Activated CD8-positive, alpha-beta T cell treated with anti-CD3 and anti-CD28 coated beads, Interleukin-2, amount 10 ng/mL, durations not matched to agents 7 days and 5 days (primary cell): ENCODE measurements around the gene MAPK4. TPM values are rescaled to one million over a fixed set of nuclear protein-coding genes. Genes with fewer than 3 reads are reported as not detected.

Experiments
- ATAC-seq: fragments of 150-1000 bp; cut with Tn5 transposase; one replicate; pipeline ENCODE4 v1.10.0; 2021; ENCODE audit warnings: moderate library complexity
- CTCF ChIA-PET: fragments of 350-600 bp; sonication (Branson Sonifier 250); formaldehyde crosslinking; loops from one replicate; lab custom pipeline; 2021; ENCODE audit warnings: antibody characterized with exemption; lab: Charles Lee
- POLR2A ChIA-PET: fragments of 350-600 bp; sonication (Branson Sonifier 250); formaldehyde crosslinking; loops from one replicate; lab custom pipeline; 2021; ENCODE audit warnings: antibody characterized with exemption; lab: Charles Lee
- DNase-seq: peaks from one replicate; pipeline ENCODE4 v3.0.0-alpha.2; 2020
- H3K27ac Mint-ChIP-seq: one replicate; pipeline ENCODE4 v1.8.0; 2021; ENCODE audit warnings: mild to moderate bottlenecking, mixed read lengths
- H3K27me3 Mint-ChIP-seq: one replicate; pipeline ENCODE4 v1.8.0; 2021; ENCODE audit warnings: low read depth, mixed read lengths
- H3K36me3 Mint-ChIP-seq: one replicate; pipeline ENCODE4 v1.8.0; 2021; ENCODE audit warnings: low read depth, mixed read lengths
- H3K4me1 Mint-ChIP-seq: one replicate; pipeline ENCODE4 v1.8.0; 2021; ENCODE audit warnings: low read depth, mixed read lengths
- H3K4me3 Mint-ChIP-seq: one replicate; pipeline ENCODE4 v1.8.0; 2021; ENCODE audit warnings: mild to moderate bottlenecking, mixed read lengths
- H3K9me3 Mint-ChIP-seq: one replicate; pipeline ENCODE4 v1.8.0; 2022; ENCODE audit warnings: mixed read lengths; ENCODE audit not compliant: insufficient read depth
- total RNA-seq, 2 experiments: library from RNA; stranded (reverse); gene quantifications; one replicate each; pipeline ENCODE4 v1.2.3, GENCODE V29; 2021

The MAPK4 gene
- total RNA-seq, 2 experiments from 2014 or later: not detected

DNA sequence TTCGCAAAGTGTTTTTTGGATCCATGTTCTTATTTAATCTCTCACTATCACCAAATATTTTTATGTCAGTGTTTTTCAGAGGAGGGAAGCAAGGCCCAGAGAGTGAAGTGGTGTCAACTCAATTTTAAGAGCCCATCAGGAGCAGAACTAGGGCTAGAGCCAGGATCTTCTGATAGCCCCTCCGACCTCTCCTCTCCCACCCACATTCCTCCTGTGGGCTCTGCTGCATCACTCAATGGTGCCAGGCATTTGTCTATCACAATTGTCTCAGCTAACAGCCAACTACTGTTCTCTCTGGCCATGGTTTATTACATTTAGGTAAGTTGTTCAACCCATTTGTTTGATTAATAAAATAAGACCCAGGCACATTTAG, 68.6 kb downstream of the MAPK4 start:
- no peak overlapping the region for H3K27ac Mint-ChIP-seq
- H3K27me3 Mint-ChIP-seq: no peaks in the 10 kb centered on the region
- no peaks in the 10 kb centered on the region for H3K4me1 Mint-ChIP-seq
- H3K4me3 Mint-ChIP-seq: no peak overlapping the region
- POLR2A ChIA-PET: no interaction called here
- no peaks in the 10 kb centered on the region for H3K36me3 Mint-ChIP-seq
- CTCF ChIA-PET: no interaction called here
- no peak for DNase-seq
- ATAC-seq: no peak
- H3K9me3 Mint-ChIP-seq: no peaks in the 10 kb centered on the region

DNA sequence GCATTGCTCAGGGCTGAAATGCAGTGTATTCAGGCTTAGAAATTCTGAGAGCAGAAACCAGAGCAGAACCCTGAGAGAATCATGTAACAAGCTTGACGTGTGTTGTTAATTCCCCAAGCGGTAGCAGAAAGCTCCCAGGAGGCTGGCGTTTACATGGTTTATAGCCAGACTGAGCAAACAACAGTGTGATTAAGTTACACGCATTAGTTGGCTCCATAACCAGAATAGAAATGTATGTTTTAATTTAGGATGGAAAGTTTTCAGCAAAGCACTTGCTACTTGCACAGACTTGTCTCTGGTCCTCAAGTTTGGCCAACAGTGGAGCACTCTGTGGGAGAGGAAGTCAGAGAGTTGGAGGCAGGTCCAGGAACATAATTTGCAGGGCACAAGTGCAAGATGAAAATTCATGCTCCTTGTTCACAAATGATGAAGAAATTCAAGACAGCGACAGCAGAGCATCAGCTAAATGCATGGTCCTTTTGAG, 69.3 kb downstream of the MAPK4 start:
- CTCF ChIA-PET: no interaction called here
- POLR2A ChIA-PET: no interaction called here
- Mint-ChIP-seq H3K27me3 (no peaks in the 10 kb centered on the region), H3K9me3 (no peaks in the 10 kb centered on the region), H3K36me3 (no peaks in the 10 kb centered on the region), H3K4me3 (no peak overlapping the region), H3K4me1 (no peaks in the 10 kb centered on the region), H3K27ac (no peak overlapping the region)
- ATAC-seq: no peak
- DNase-seq: no peak

DNA sequence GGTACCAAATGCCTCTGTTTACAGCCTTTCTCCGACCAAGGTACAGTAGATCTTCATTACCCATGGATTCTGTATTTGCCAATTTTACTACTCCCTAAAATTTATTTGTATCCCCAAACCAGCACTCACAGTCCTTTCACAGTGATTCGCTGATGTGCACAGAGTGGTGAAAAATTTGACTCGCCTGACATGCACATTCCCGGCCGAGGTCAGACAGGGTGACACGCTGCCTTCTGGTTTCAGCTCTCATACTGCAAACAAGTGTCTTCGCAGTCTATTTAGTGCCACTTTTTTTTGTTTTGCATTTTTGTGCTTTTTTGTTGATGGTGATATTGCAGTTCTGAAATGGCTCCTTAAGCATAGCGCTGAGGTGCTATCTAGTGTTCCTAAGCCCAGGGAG, 71.0 kb downstream of the MAPK4 start:
- CTCF ChIA-PET: no interaction called here
- H3K4me3 Mint-ChIP-seq: no peak overlapping the region

DNA sequence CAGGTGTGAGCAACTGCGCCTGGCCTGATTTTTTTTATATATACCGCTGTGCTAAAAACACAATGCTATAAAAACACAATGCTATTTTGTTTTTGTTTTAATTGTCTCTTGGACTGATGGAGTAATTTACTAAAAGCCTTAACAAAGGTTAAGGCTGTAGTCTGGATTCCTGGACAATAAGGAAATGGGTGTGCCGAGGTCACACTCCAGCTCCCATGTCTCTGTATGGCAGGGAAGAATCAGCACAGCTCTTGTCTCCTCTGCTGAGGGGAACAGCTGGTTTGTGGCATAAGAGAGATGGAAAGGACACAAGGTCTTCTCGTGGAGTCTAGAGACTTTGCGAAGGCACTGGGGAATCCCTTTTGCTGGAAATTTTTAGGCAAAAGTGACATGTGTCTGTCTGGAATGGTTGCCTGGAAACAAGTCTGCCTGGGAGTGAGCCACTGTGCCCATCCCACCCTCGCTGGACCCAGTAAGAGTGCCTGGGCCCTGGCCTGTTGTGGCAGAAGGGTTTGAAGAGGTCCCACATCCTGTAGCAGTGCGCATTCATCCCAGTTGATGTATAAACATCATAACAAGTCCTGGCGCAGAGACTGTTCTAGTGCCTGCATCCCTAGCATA, 73.1 kb downstream of the MAPK4 start:
- Mint-ChIP-seq H3K9me3 (no peaks in the 10 kb centered on the region), H3K27ac (no peak overlapping the region), H3K4me1 (no peaks in the 10 kb centered on the region), H3K27me3 (no peaks in the 10 kb centered on the region), H3K36me3 (no peaks in the 10 kb centered on the region), H3K4me3 (no peak overlapping the region)
- ChIA-PET CTCF (no interaction called here), POLR2A (no interaction called here)
- no peak for ATAC-seq
- no peak for DNase-seq

More for the DNA sequence above, 71.0 kb downstream of the MAPK4 start:
- Mint-ChIP-seq H3K27me3 (no peaks in the 10 kb centered on the region), H3K9me3 (no peaks in the 10 kb centered on the region), H3K27ac (no peak overlapping the region), H3K4me1 (no peaks in the 10 kb centered on the region), H3K36me3 (no peaks in the 10 kb centered on the region)
- POLR2A ChIA-PET: no interaction called here
- DNase-seq: no peak
- no peak for ATAC-seq

DNA sequence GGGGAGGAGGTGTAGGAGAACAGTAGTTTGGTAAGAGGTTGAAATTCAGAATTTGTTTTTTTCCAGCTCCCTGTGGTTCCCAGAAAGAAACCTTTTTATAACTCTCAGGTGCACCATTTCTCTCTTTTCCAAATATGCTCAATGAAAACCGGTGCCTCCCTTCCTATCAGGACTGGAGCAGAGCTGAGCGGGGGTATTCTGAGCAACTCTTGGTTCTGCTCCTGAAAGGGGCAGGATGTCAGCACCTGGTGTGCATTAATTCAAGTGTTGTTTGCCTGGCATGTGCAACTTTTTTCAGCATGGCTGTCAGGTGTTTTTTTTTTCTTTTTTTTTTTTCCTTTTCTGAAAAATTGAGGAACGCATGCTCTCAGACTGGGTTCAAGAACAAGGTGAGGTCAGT, 74.1 kb downstream of the MAPK4 start:
- no peak overlapping the region for H3K27ac Mint-ChIP-seq
- no peaks in the 10 kb centered on the region for H3K4me1 Mint-ChIP-seq
- no peak overlapping the region for H3K4me3 Mint-ChIP-seq
- H3K36me3 Mint-ChIP-seq: no peaks in the 10 kb centered on the region
- CTCF ChIA-PET: no interaction called here
- no peaks in the 10 kb centered on the region for H3K9me3 Mint-ChIP-seq
- DNase-seq: no peak
- ATAC-seq: no peak
- no peaks in the 10 kb centered on the region for H3K27me3 Mint-ChIP-seq
- POLR2A ChIA-PET: interaction anchor here (0.7 kb wide), 1 partner anchor 243 kb away, joined by 3 read pairs; no protein-coding TSS in a partner anchor

DNA sequence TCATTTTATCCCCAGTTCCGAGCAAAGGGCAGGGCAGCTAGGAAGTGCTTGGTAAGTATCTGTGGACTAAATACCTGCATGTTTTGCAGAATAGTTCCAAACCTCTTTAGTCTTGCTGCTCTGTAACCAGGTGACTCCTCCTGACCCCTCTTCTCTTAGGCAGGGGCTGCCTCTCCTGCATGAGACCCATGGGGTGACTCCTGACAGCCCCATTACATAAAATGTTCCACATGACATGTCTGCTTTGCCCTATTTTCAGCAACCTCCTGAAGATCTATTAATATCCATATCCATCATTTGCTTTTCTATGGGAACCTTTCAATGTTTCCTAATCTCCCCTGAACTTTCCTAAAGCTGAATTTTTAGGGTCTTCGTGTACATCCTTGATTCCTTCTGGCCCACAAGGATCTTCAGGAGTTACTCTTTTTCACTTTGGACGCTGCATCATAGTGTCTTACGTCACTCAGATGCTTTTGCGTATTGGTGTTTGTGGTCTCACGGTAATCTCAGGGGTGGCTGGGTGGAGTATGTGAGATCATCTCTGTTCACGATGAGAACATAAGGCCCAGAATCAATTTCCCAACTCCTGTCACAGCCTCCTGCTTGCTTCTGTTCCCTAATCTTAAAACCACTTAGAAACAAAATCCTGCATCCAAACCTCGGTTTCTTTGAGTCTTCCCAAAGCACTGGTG, 76.6 kb downstream of the MAPK4 start:
- POLR2A ChIA-PET: no interaction called here
- no peaks in the 10 kb centered on the region for H3K4me1 Mint-ChIP-seq
- no peak overlapping the region for H3K4me3 Mint-ChIP-seq

DNA sequence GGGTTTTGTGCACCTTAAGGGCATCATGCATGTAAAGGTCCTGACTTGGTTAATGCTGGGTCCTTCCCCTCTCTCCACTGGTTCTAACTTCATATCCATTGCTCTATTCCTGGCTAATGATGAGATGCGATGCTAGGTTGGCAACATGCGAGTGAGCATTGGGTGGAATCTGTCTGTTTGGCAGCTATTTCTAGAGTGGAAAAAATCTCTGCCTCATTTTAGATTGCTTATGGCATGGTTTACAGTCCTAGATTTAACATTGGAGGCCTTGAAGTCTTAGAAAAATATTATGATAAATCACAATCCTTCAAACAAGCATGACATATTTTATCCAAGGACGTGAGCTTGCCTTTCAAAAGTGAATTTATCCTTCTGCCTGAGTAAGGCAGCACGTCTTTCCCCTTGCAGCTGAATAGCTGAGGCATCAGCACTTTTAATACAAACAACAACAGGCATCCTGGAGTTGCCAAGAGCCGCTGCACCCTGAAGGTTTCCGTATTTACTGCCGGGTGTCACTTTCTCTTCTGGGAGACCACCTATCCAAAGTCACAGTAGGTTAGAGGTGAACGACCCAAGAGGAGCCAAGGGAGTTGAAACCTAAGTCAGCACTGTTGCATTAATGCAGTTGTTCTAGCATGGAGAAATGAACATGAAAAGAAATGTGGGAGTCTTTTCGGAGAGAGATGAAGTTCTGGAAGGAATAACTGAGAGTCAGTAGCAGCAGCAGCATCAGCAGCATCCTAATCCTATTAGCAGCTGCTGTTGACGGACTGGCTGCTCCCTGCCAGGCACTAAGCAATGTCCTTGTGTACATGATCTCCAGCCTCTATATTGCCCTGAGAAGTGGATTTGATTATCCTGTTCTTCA, 78.4 kb downstream of the MAPK4 start:
- CTCF ChIA-PET: no interaction called here
- H3K36me3 Mint-ChIP-seq: no peaks in the 10 kb centered on the region

More for the DNA sequence above, 76.6 kb downstream of the MAPK4 start:
- CTCF ChIA-PET: no interaction called here
- ATAC-seq (no peak), DNase-seq (no peak)
- Mint-ChIP-seq H3K27me3 (no peaks in the 10 kb centered on the region), H3K36me3 (no peaks in the 10 kb centered on the region), H3K9me3 (no peaks in the 10 kb centered on the region), H3K27ac (no peak overlapping the region)

DNA sequence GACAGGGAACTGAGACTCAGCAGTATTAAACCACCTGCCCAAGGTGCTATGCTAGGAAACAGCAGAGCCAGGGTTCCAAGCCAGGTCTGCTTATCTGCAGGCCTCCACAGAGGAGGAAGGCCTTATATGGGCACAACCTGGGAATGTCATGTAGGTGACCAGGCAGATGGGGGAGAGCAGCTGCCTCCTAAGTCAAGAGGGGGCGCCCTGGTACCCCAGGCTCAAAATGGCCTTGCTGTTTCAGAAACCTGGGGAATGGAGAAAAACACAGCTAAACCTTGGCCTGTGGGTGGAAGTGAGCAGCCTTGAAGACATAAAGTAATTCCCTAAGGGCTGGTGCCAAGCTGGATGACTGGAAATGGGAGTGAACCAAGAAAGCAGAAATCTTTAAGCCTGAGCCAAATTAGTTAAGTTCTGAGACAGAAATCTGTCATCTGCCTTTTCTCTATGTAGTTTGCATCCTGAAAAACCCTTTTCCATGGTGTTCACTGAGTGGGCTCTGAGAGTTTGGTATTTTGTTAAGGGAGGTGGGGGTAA, 79.1 kb downstream of the MAPK4 start:
- ChIA-PET POLR2A (no interaction called here), CTCF (no interaction called here)
- Mint-ChIP-seq H3K27ac (no peak overlapping the region), H3K4me1 (no peaks in the 10 kb centered on the region), H3K4me3 (no peak overlapping the region), H3K36me3 (no peaks in the 10 kb centered on the region), H3K27me3 (no peaks in the 10 kb centered on the region), H3K9me3 (no peaks in the 10 kb centered on the region)
- DNase-seq: no peak
- no peak for ATAC-seq

More for the DNA sequence above, 78.4 kb downstream of the MAPK4 start:
- Mint-ChIP-seq H3K4me1 (no peaks in the 10 kb centered on the region), H3K4me3 (no peak overlapping the region), H3K9me3 (no peaks in the 10 kb centered on the region), H3K27ac (no peak overlapping the region), H3K27me3 (no peaks in the 10 kb centered on the region)
- POLR2A ChIA-PET: no interaction called here
- DNase-seq: no peak
- no peak for ATAC-seq

DNA sequence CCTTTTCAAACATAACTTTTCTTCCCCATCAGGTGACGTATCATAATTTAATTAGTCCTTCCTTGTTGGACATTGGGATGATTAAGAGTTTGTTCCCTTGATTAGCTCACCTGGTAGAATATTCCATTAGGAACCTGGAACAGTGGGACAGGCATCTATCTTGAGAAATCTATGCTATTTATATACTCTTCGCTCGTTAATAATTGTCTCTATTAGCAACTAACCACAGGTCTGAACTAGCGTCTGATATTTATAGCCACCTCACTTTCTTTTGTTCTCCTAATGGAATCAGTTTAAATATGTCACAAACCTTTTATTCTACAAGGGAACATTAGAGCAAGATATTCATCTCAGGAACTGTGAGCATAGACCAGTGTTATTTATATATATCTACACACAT, 79.8 kb downstream of the MAPK4 start:
- DNase-seq (no peak), ATAC-seq (no peak)
- Mint-ChIP-seq H3K4me3 (no peak overlapping the region), H3K27ac (no peak overlapping the region), H3K4me1 (no peaks in the 10 kb centered on the region), H3K36me3 (no peaks in the 10 kb centered on the region), H3K27me3 (no peaks in the 10 kb centered on the region), H3K9me3 (no peaks in the 10 kb centered on the region)
- POLR2A ChIA-PET: no interaction called here
- CTCF ChIA-PET: no interaction called here

DNA sequence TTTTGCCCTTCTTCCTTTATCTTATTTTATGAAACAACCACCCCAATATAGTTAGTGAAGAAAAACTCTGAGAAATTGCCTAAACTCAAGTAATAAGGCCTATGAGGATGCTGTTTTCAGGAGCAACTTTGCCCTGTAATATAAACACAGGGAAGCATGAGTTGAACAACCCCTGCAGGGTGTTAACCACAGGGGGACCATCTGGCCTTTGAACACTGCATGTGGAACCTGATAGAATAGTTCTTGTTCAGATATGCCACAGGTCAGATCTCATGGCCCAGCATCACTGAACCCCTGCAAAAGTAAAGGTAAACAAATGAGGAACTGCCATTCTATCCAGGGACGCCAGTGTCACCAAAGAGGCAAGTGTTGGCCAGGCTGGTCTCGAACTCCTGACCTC, 82.6 kb downstream of the MAPK4 start:
- Mint-ChIP-seq H3K36me3 (no peaks in the 10 kb centered on the region), H3K27ac (no peak overlapping the region), H3K9me3 (no peaks in the 10 kb centered on the region), H3K4me1 (no peaks in the 10 kb centered on the region), H3K4me3 (no peak overlapping the region), H3K27me3 (no peaks in the 10 kb centered on the region)
- POLR2A ChIA-PET: no interaction called here
- ATAC-seq (no peak), DNase-seq (no peak)
- CTCF ChIA-PET: no interaction called here

DNA sequence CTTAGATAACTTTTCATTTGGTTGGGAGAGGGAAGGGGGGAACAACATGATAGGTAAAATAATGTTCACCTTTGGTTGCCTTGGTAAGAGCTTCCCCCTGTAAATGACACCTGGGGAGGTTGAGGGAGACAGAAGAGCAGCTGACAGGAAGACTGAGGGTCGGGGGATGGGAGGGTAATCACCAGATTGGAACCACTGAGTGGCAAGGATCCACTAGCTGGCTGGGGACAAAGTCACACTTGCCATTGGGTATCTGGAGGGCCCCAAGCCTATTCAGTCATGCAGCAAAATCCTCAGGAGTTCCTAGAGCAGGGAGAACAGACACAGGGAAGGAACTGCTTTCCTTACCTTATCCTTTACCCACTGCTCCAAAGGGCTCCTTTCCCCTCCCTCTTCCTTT, 84.3 kb downstream of the MAPK4 start:
- H3K27ac Mint-ChIP-seq: no peak overlapping the region
- DNase-seq: no peak
- no peak for ATAC-seq
- CTCF ChIA-PET: no interaction called here
- no peaks in the 10 kb centered on the region for H3K27me3 Mint-ChIP-seq
- no peak overlapping the region for H3K4me3 Mint-ChIP-seq
- no peaks in the 10 kb centered on the region for H3K36me3 Mint-ChIP-seq
- no peaks in the 10 kb centered on the region for H3K9me3 Mint-ChIP-seq
- H3K4me1 Mint-ChIP-seq: no peaks in the 10 kb centered on the region
- POLR2A ChIA-PET: no interaction called here

DNA sequence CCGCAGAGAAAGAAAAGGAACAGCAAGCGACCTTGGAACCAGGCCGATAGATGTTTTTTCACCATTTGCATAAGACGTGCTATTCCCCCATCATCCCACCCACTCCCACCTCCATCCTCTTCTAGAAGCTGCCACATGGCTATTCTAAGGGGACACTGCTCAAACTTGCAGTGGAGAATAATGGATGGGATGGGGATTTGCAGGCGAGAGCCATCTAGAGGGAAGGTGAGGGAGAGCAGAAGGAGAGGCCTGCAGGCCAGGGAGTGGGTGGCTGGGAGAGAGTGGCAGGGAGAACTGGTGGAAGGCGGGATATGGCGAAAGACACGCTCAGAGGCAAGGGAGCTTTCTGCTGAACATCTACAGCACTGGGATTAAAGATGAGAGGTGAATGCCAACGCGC, 84.9 kb downstream of the MAPK4 start:
- CTCF ChIA-PET: no interaction called here
- POLR2A ChIA-PET: no interaction called here

More for the DNA sequence above, 84.9 kb downstream of the MAPK4 start:
- Mint-ChIP-seq H3K27ac (no peak overlapping the region), H3K36me3 (no peaks in the 10 kb centered on the region), H3K9me3 (no peaks in the 10 kb centered on the region), H3K4me3 (no peak overlapping the region), H3K27me3 (no peaks in the 10 kb centered on the region), H3K4me1 (no peaks in the 10 kb centered on the region)
- DNase-seq: no peak
- no peak for ATAC-seq
